T-helper 1 cell treated with Interleukin-12 subunit alpha and Interleukin-12 subunit beta and Interleukin-4 antibody, amounts not matched to agents 30 μg/mL and 1 μg/mL, for 36 hours (primary cell): ENCODE measurements around the gene CCER1.

ENCODE experiments used
- H3K27ac Mint-ChIP-seq: one replicate; pipeline ENCODE4 v1.8.0; 2021; ENCODE audit warnings: mild to moderate bottlenecking, mixed read lengths
- H3K27me3 Mint-ChIP-seq: one replicate; pipeline ENCODE4 v1.8.0; 2021; ENCODE audit warnings: low read depth, mixed read lengths
- H3K36me3 Mint-ChIP-seq: one replicate; pipeline ENCODE4 v1.8.0; 2021; ENCODE audit warnings: low read depth, mixed read lengths
- H3K4me1 Mint-ChIP-seq: one replicate; pipeline ENCODE4 v1.8.0; 2021; ENCODE audit warnings: low read depth, mixed read lengths
- H3K4me3 Mint-ChIP-seq: one replicate; pipeline ENCODE4 v1.8.0; 2021; ENCODE audit warnings: mild to moderate bottlenecking, moderate library complexity, mixed read lengths
- H3K9me3 Mint-ChIP-seq: one replicate; pipeline ENCODE4 v1.8.0; 2021; ENCODE audit warnings: mixed read lengths

The CCER1 gene

DNA sequence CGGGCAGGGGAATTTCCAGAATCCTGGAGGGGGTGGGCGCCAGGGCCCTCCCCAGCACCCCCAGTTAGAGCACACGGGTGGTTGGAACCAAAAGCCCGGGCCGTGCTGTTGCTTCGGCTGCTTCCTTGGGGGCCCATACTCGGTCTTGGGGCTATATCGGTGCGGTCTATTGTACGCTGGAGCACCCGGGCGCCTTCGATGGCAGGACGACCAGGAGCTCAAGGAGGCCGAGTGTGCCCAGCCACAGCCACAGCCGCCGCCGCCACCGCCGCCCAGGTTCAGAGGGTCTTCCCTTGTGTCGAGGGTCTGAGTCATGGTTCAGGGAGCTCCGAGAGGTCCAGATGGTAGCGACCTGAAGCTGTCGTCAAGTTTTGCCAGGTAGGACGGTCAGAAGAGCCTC lies 548 bp downstream of the CCER1 start:
- Mint-ChIP-seq H3K4me1 (no peaks in the 10 kb centered on the region), H3K27me3 (no peaks in the 10 kb centered on the region), H3K27ac (no peak overlapping the region), H3K36me3 (no peaks in the 10 kb centered on the region), H3K9me3 (no peaks in the 10 kb centered on the region), H3K4me3 (no peak overlapping the region)

DNA sequence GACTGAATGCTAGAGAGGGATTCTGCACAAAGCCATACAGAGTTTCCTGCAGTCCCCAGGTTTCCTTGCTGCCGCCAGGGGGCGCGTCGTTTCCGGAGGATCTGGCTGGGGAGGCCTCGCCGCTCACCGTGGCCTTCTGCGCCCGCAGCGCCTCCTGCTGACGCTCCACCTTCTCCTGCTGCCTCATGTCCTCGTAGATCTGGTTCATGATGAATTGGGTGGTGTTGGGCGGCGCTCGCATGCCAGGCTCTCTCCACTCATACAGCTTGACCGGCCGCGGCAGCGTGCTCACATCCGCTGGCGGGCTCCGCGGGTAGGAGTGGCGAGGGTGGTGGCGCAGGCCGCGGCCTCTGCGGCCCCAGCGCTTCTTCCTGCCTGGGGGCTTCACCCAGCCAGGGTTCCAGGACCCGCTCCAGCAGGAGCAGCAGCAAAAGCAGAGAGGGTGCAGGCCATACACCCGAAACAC lies 987 bp downstream of the CCER1 start:
- Mint-ChIP-seq H3K9me3 (no peaks in the 10 kb centered on the region), H3K27me3 (no peaks in the 10 kb centered on the region), H3K36me3 (no peaks in the 10 kb centered on the region), H3K27ac (no peak overlapping the region), H3K4me3 (no peak overlapping the region), H3K4me1 (no peaks in the 10 kb centered on the region)

DNA sequence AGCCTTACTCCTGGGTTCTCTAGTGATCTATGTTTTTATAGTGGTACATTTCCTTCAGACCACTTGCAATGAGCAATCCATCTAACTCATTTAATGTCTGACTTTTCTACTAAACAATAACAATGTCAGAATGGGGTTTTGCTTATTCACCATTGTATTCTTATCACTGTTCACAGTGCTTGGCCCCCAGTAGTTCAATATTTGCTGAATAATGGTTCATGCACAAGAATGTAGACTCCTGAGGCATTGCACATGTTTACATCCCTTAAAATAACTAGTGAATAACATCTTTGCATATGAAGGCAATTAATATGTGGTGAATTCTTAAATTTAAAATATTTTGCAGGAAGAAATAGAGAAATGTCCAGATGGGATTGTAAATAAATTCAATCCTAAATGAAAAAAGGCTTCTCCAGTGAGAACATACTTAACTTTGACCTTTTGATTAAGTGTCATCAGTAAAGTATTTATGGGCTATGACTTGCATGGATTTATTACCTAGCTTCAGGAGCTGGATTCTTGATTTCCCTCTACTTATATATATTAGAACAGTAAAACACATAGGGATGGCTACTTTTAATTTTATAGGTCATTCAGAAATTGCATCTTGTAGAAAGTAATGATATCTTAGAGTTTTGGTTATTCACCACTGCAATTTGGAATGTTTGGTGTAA lies 3.4 kb downstream of the CCER1 start:
- Mint-ChIP-seq H3K4me1 (no peaks in the 10 kb centered on the region), H3K36me3 (no peaks in the 10 kb centered on the region), H3K9me3 (no peaks in the 10 kb centered on the region)

DNA sequence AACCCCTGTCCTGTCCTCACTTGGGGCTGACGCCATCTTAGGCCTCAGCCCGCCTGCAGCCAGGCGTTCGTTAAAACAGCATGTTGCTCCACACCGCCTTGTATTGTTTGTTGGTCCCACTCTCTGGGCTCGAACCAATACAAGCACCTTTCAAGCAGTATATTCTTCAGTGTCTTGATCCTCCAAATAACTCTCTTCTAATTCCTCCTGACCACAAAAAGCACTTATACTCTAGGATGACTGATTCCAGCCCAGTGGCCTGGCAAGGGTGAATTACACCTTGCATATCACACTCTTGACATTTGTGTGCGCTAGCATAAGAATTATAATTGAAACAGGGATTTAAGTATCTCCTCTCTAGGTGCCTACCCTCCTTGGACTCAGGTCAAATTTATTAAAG lies 7.1 kb downstream of the CCER1 start:
- Mint-ChIP-seq H3K27me3 (no peaks in the 10 kb centered on the region), H3K4me1 (no peaks in the 10 kb centered on the region), H3K36me3 (no peaks in the 10 kb centered on the region), H3K4me3 (no peak overlapping the region), H3K27ac (no peak overlapping the region), H3K9me3 (no peaks in the 10 kb centered on the region)

More for the DNA sequence above, 3.4 kb downstream of the CCER1 start:
- H3K27me3 Mint-ChIP-seq: no peaks in the 10 kb centered on the region
- H3K27ac Mint-ChIP-seq: no peak overlapping the region
- no peak overlapping the region for H3K4me3 Mint-ChIP-seq

DNA sequence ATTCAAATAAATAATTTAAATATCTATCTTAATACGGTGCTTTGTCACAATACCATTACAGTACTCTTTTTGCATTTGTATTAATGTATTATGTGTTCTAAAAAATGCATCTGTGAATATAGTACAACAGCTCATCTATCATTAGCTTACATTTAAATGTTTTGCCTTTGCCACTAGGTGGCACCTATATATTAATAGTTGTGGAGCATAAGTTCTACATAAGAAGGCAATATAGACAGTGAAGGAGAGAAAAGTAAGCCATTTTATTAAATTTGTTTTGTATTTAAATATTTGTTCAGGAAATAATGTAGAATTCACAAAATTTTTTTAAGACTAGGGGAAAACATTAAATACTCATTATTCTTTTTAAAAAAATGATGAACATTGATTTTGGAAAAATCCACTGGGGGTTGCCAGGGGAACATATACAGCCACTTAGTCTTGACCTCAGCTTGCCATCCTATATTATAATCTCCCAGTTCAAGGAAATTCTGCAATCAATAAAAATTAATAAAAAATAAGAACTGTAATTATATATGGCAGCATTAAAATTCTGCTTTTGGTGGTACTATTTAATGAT lies 9.8 kb downstream of the CCER1 start:
- H3K27me3 Mint-ChIP-seq: peaks cover 3% of the 10 kb centered on the region
- no peaks in the 10 kb centered on the region for H3K36me3 Mint-ChIP-seq
- no peak overlapping the region for H3K4me3 Mint-ChIP-seq
- no peaks in the 10 kb centered on the region for H3K4me1 Mint-ChIP-seq
- H3K9me3 Mint-ChIP-seq: no peaks in the 10 kb centered on the region
- H3K27ac Mint-ChIP-seq: no peak overlapping the region

DNA sequence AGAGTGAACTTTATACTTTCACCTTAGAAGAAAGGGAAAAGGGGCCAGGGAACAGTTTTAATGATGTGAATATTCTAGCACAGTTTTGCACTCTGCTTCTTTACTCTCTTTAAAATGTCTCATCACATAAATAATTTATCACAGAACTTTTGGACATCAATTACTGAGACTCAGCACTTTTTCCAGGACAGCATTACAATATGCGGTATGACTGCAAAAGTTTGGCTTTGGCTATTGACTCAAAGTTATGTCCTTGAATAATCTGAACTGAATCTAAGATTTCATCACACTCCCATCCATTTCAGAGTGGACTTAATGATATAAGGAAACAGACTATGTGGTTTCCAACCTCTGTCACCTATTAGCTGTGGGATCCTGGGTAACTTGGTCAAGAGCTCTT lies 11.7 kb downstream of the CCER1 start:
- H3K27me3 Mint-ChIP-seq: peaks cover 3% of the 10 kb centered on the region
- H3K36me3 Mint-ChIP-seq: no peaks in the 10 kb centered on the region
- no peaks in the 10 kb centered on the region for H3K4me1 Mint-ChIP-seq
- H3K4me3 Mint-ChIP-seq: no peak overlapping the region
- no peak overlapping the region for H3K27ac Mint-ChIP-seq
- no peaks in the 10 kb centered on the region for H3K9me3 Mint-ChIP-seq

DNA sequence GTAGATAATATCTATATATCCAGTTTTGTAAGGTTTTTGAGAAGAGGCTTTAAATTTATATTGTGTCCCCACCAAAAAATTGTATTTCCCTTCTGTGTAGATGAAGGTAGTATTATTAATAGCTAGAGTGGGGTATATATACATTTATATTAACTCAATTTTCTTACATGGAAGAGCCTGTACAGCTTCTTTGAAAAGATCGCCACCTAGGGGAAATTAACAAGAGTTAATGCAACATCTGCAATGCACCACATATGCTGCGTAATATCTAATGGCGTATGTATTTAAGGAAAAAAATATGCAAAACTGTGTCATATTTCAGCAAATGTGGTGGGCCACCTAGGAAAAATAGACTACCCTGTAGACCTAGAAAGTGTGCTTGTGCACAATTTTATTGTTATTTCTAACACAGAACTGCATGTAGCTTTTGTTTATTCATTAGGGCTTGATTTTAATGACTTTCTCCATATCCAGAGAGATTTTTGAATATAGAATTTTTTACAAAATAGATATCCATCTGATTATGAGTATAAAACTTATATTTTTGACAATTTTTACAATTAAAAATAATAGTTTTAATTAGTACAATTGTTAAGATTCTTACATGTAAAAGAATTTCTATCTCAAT lies 14.0 kb downstream of the CCER1 start:
- H3K4me3 Mint-ChIP-seq: no peak overlapping the region
- no peaks in the 10 kb centered on the region for H3K9me3 Mint-ChIP-seq
- no peaks in the 10 kb centered on the region for H3K36me3 Mint-ChIP-seq
- H3K27me3 Mint-ChIP-seq: peaks cover 3% of the 10 kb centered on the region
- no peaks in the 10 kb centered on the region for H3K4me1 Mint-ChIP-seq
- no peak overlapping the region for H3K27ac Mint-ChIP-seq

DNA sequence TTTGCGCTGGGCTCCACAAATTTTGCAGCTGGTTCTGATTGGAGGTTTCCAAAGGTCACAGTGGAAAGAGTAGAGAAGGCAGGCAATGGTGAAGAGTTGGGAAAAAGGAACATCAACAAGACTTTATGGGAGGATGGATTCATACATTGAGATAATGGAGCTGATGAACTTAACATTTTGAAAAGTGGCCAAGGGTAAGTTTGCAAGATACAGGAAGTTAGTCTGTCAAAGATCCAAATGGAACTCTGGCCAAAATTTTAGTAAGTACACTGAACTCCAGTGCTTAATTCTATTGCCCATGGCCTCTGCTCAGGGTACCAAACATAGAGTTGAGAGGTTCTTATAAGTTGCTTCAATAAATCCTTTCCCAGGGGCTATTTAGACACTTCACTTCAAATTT lies 15.6 kb downstream of the CCER1 start:
- H3K27me3 Mint-ChIP-seq: peaks cover 7% of the 10 kb centered on the region
- H3K27ac Mint-ChIP-seq: no peak overlapping the region
- no peak overlapping the region for H3K4me3 Mint-ChIP-seq
- H3K36me3 Mint-ChIP-seq: no peaks in the 10 kb centered on the region
- H3K9me3 Mint-ChIP-seq: no peaks in the 10 kb centered on the region
- no peaks in the 10 kb centered on the region for H3K4me1 Mint-ChIP-seq

DNA sequence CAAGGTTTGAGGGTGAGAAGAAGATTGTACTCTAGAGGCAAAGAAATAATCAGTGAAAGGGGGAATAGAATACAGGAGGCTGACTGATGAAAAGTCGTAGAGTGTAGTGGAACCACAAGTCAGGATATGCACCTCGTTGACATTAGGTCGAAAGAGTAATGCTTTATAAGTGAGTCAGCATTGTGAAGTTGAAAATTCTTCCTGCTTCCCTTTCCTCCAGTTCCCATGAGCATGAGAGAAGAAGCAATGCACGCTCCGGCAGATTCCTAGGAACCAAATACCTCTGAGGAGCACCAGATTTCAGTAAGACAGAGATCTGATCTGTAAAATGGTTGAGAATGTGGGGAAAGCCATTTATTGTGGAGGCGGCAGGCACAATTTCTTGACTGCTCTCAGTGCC lies 16.5 kb downstream of the CCER1 start:
- no peaks in the 10 kb centered on the region for H3K36me3 Mint-ChIP-seq
- no peaks in the 10 kb centered on the region for H3K9me3 Mint-ChIP-seq
- H3K4me1 Mint-ChIP-seq: no peaks in the 10 kb centered on the region
- H3K27me3 Mint-ChIP-seq: peaks cover 7% of the 10 kb centered on the region
- H3K27ac Mint-ChIP-seq: no peak overlapping the region
- no peak overlapping the region for H3K4me3 Mint-ChIP-seq

DNA sequence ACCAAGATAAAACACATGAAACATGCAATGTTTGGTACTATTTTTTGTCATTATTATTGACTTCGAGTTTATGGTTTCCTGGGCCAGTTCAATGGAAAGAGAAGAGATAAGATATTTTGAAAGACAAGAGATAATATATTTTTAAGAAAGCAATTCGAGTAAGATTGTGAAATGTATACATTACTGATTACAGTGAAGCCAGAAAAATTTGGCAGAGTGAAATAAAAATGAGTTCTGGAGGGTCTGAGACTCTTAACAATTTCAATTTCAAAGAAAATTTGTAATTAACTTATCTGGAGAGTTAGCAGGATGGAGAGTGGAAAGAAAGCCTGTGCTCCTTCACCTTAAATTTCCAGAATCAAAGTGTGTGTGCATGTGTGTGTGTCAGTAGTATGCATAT lies 17.3 kb downstream of the CCER1 start:
- no peaks in the 10 kb centered on the region for H3K4me1 Mint-ChIP-seq
- H3K9me3 Mint-ChIP-seq: no peaks in the 10 kb centered on the region
- no peak overlapping the region for H3K27ac Mint-ChIP-seq
- H3K36me3 Mint-ChIP-seq: no peaks in the 10 kb centered on the region
- H3K27me3 Mint-ChIP-seq: peaks cover 7% of the 10 kb centered on the region
- H3K4me3 Mint-ChIP-seq: no peak overlapping the region

DNA sequence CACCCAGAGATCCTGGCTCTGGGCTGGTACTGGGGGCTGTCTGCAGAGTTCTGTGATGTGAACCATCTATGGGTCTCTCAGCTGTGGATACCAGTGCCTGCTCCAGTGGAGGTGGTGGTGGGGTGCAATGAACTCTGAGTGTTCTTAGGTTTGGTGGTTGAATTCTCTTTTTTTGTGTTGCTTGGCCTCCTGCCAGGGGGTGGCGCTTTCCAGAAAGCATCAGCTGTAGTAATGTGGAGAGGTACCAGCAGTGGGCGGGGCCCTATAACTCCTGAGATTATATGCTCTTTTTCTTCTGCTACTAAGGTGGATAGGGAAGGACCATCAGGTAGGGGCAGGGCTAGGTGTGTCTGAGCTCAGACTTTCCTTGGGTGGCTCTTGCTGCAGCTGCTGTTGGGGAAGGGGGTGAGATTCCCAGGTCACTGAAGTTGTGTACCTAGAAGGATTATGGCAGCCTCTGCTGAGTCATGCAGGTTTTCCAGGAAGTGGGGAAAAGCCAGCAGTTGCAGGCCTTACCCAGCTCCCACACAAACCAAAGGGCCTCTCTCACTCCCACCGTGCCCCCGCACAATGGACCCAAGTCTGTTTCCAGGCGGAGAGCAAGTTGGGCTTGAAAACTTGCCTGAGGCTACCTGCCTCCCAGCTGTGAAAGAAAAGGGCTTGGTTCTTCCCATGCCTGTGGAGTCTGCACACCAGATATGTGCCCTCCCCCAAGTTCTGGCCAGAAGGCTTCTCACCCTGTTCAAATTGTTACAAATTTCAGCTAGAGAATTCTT lies 18.6 kb downstream of the CCER1 start:
- Mint-ChIP-seq H3K4me3 (no peak overlapping the region), H3K9me3 (no peaks in the 10 kb centered on the region)

DNA sequence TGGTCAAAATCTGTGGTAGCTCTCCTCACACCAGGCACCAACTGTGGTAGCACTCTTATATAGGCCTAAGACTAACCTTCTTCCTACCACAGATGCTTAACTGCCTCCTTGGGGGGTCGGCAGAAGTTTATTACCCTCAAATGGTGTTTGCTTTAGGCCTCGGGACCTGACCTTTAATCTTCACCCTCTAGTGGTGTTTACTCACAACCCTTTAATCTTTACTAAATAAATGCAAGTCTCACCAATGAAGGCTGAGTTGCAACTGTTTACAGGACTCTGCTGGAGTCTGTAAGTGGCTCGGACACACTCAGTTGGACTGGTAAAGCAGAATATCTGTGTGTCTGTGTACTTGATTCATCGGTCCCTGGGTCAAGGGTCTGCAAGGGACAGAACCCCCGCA lies 29.4 kb downstream of the CCER1 start:
- H3K9me3 Mint-ChIP-seq: peaks cover 13% of the 10 kb centered on the region
- no peaks in the 10 kb centered on the region for H3K36me3 Mint-ChIP-seq
- no peaks in the 10 kb centered on the region for H3K4me1 Mint-ChIP-seq
- H3K4me3 Mint-ChIP-seq: no peak overlapping the region
- H3K27ac Mint-ChIP-seq: no peak overlapping the region
- no peaks in the 10 kb centered on the region for H3K27me3 Mint-ChIP-seq

More for the DNA sequence above, 18.6 kb downstream of the CCER1 start:
- Mint-ChIP-seq H3K36me3 (no peaks in the 10 kb centered on the region), H3K27me3 (peaks cover 7% of the 10 kb centered on the region), H3K27ac (no peak overlapping the region), H3K4me1 (no peaks in the 10 kb centered on the region)

DNA sequence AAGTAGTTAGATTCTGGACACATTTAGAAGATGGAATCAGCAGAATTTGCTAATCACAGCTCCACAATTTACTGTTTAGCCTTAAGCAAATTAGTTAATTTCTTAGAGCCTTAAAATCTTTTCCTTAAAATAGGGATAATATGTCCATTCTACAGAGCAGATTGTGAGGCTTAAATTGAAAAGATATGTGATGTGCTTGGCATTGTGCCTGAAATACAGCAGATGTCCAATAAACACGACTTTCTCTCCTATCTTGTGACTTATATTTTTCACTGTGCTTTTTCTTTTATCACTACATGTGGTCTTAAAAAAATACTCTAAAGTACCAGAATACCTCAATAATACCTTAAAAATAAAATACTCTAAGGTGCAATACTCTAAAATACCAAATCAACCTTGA lies 30.6 kb downstream of the CCER1 start:
- H3K4me1 Mint-ChIP-seq: no peaks in the 10 kb centered on the region
- peaks cover 7% of the 10 kb centered on the region for H3K9me3 Mint-ChIP-seq
- no peaks in the 10 kb centered on the region for H3K36me3 Mint-ChIP-seq
- no peak overlapping the region for H3K4me3 Mint-ChIP-seq
- no peaks in the 10 kb centered on the region for H3K27me3 Mint-ChIP-seq
- no peak overlapping the region for H3K27ac Mint-ChIP-seq

DNA sequence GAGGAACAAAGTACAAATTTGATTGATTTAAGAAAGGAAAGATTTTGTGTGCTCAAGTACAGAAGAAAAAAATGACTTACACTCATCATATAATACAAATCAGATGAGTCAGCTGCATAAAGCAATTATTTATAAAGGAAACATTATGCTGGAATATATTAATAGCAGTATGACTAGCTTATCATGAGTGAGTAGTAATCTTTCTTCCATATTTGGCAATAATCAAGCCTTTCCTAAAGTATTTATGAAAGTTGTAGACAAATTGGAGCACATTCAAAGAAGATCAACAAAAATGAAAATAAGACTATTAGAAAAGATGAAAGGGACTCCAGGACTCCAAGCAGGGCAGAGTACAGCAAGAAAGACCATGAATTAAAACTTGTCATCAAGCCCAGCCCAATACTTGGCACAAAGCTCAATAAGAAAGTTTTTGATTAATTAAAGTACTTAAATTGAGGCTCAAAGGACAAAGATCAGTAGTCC lies 32.8 kb downstream of the CCER1 start:
- Mint-ChIP-seq H3K27me3 (no peaks in the 10 kb centered on the region), H3K4me3 (no peak overlapping the region), H3K36me3 (no peaks in the 10 kb centered on the region), H3K27ac (no peak overlapping the region), H3K9me3 (no peaks in the 10 kb centered on the region), H3K4me1 (no peaks in the 10 kb centered on the region)
